ENCODE measurements around the gene ICA1L.

Gene ICA1L

DNA sequence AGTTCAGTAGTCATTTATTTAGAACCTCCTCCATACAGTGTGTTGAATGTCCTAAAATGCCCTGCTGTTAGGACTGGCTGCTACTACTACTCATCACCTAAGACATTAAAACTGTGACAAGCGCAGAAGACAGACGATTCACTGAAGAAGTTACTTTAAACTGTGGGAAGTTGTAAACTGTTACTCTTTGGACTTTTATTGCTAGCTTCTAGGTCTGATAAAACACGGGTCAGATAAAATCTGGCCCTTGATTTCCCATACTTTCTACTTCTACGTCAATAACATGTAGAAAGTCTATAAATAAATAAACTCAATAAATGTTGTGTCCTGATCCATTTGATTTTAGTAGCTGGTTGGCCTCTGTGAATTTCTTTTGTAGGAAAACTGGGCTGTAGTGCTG lies 113.4 kb downstream of the ICA1L start:
- Histone ChIP-seq H3K36me3 (ENCODE audit: insufficient read depth, low read length) (no peaks in the 10 kb centered on the region; the same call in none of the 2 replicates), H3K9ac (ENCODE audit: low read depth, low read length) (no peak overlapping the region), H3K4me1 (ENCODE audit: insufficient read depth, low read length) (no peaks in the 10 kb centered on the region), H3K9me3 (ENCODE audit: control insufficient read depth, insufficient read depth, low read length) (peaks cover 3% of the 10 kb centered on the region; the same call in 1 of the 2 replicates)

- Histone ChIP-seq H3K4me1 (ENCODE audit: insufficient read depth, low read length) (no peaks in the 10 kb centered on the region), H3K36me3 (ENCODE audit: insufficient read depth, low read length) (no peaks in the 10 kb centered on the region; the same call in none of the 2 replicates), H3K9ac (ENCODE audit: low read depth, low read length) (no peak overlapping the region), H3K9me3 (ENCODE audit: control insufficient read depth, insufficient read depth, low read length) (peaks cover 3% of the 10 kb centered on the region; the same call in 1 of the 2 replicates)
Measured at GRCh38 chr2:202757339-202757738, 114.2 kb downstream of the ICA1L start.

- H3K4me1 ChIP-seq (ENCODE audit: insufficient read depth, low read length): no peaks in the 10 kb centered on the region
- no peaks in the 10 kb centered on the region; the same call in none of the 2 replicates for H3K36me3 ChIP-seq (ENCODE audit: insufficient read depth, low read length)
- H3K9me3 ChIP-seq (ENCODE audit: control insufficient read depth, insufficient read depth, low read length): peaks cover 3% of the 10 kb centered on the region; the same call in 1 of the 2 replicates
- H3K9ac ChIP-seq (ENCODE audit: low read depth, low read length): no peak overlapping the region
Measured at GRCh38 chr2:202756598-202756997, 115.0 kb downstream of the ICA1L start.

DNA sequence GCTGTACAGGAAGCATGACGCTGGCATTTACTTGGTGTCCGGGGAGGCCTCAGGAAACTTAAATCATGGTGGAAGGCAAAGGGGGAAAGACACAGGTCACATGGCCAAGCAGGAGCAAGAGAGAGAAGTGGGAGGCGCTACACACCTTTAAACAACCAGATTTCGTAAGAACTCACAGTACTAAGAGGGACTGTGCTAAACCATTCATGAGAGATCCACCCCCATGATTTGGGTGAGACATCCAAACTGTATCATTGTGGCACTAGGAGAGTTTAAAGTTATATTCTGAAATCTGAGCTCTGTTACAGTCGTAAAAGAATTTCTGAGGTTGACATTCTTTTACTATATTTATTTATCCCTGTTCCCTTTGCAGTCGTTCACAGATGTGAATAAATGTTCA lies 116.6 kb downstream of the ICA1L start:
- Histone ChIP-seq H3K9me3 (ENCODE audit: control insufficient read depth, insufficient read depth, low read length) (peaks cover 3% of the 10 kb centered on the region; the same call in 1 of the 2 replicates), H3K36me3 (ENCODE audit: insufficient read depth, low read length) (no peaks in the 10 kb centered on the region; the same call in none of the 2 replicates), H3K4me1 (ENCODE audit: insufficient read depth, low read length) (no peaks in the 10 kb centered on the region), H3K9ac (ENCODE audit: low read depth, low read length) (no peak overlapping the region)

GRCh38 chr2:202752071-202752470 lies 119.5 kb downstream of the ICA1L start:
- Histone ChIP-seq H3K9ac (ENCODE audit: low read depth, low read length) (no peak overlapping the region), H3K36me3 (ENCODE audit: insufficient read depth, low read length) (no peaks in the 10 kb centered on the region), H3K4me1 (ENCODE audit: insufficient read depth, low read length) (no peaks in the 10 kb centered on the region), H3K9me3 (ENCODE audit: control insufficient read depth, insufficient read depth, low read length) (peaks cover 3% of the 10 kb centered on the region; the same call in 1 of the 2 replicates)

DNA sequence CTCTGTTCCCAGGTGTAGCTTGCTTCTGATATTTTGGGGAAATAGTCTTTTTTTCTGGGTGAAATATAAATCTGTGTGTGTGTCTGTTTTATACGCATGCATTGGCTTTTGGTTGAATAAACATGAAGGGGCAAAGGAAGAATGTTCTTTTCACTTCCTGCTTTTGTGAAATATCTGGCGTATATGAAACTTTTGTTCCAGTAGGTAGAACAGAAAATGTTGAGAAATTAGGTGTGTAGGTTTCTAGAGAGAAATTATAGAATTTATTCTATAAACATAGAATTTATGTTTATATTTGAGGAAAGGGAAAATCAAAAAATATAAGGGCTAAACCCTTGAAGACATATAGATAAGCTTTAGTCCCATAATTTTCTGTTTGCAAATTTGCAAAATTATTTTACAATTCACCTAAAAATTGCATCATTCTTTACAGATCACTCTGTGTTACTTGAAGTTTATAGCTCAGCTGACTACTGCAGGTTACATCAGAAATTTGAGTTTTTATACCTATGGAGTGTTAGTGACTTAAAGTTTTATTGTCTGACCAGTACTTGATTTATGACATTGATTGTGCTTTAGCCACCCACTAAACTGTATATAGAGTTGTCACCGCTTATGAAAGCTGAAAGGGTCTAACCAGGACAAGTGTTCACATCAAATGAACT lies 120.7 kb downstream of the ICA1L start:
- Histone ChIP-seq H3K4me1 (ENCODE audit: insufficient read depth, low read length) (no peaks in the 10 kb centered on the region), H3K9me3 (ENCODE audit: control insufficient read depth, insufficient read depth, low read length) (peaks cover 3% of the 10 kb centered on the region; the same call in 1 of the 2 replicates), H3K9ac (ENCODE audit: low read depth, low read length) (no peak overlapping the region), H3K36me3 (ENCODE audit: insufficient read depth, low read length) (no peaks in the 10 kb centered on the region)

DNA sequence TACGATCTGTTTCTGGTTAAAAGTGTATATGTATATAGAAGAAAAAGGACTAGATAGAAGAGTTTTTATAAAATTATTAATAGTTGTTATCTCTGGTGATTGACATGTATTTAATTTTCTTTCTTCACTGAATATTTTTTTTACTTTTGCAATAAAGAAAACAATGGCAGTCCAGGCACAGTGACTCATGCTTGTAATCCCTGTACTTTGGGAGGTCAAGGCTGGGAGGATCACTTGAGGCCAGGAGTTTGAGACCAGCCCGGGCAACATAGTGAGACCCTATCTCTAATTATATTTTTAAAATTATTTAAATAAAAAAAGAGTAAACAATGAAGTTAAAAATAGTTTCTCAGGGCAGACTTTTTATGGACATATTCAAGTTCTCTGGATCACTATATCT lies 122.1 kb downstream of the ICA1L start:
- Histone ChIP-seq H3K9me3 (ENCODE audit: control insufficient read depth, insufficient read depth, low read length) (peaks cover 3% of the 10 kb centered on the region; the same call in 1 of the 2 replicates), H3K36me3 (ENCODE audit: insufficient read depth, low read length) (no peaks in the 10 kb centered on the region), H3K9ac (ENCODE audit: low read depth, low read length) (no peak overlapping the region), H3K4me1 (ENCODE audit: insufficient read depth, low read length) (no peaks in the 10 kb centered on the region)

DNA sequence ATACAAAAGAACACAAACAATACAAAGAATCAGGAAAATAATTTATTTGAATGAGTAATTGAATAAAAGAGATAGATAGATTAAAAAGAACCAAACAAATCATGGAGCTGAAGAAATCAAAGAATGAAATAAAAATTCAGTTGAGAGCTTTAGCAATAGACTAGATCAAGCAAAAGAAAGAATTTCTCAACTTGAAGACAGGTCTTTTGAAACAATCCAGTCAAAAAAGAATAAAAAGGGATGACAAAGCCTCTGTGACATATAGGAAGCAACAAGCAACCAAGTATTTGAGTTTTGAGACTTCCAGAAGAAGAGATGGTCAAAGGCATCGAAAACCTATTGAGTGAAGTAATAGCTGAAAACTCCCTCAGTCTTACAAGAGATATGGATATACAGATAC lies 128.0 kb downstream of the ICA1L start:
- Histone ChIP-seq H3K36me3 (ENCODE audit: insufficient read depth, low read length) (no peaks in the 10 kb centered on the region), H3K9me3 (ENCODE audit: control insufficient read depth, insufficient read depth, low read length) (no peaks in the 10 kb centered on the region), H3K9ac (ENCODE audit: low read depth, low read length) (no peak overlapping the region), H3K4me1 (ENCODE audit: insufficient read depth, low read length) (no peaks in the 10 kb centered on the region)

GRCh38 chr2:202736826-202737225 lies 134.7 kb downstream of the ICA1L start:
- no peaks in the 10 kb centered on the region for H3K4me1 ChIP-seq (ENCODE audit: insufficient read depth, low read length)
- H3K36me3 ChIP-seq (ENCODE audit: insufficient read depth, low read length): no peaks in the 10 kb centered on the region; the same call in 1 of the 2 replicates
- H3K9me3 ChIP-seq (ENCODE audit: control insufficient read depth, insufficient read depth, low read length): peaks cover 5% of the 10 kb centered on the region; the same call in 1 of the 2 replicates
- H3K9ac ChIP-seq (ENCODE audit: low read depth, low read length): no peak overlapping the region

- no peaks in the 10 kb centered on the region for H3K36me3 ChIP-seq (ENCODE audit: insufficient read depth, low read length)
- no peaks in the 10 kb centered on the region for H3K4me1 ChIP-seq (ENCODE audit: insufficient read depth, low read length)
- H3K9ac ChIP-seq (ENCODE audit: low read depth, low read length): no peak overlapping the region
- H3K9me3 ChIP-seq (ENCODE audit: control insufficient read depth, insufficient read depth, low read length): no peaks in the 10 kb centered on the region
Measured at GRCh38 chr2:202726070-202726469, 145.5 kb downstream of the ICA1L start.

- Histone ChIP-seq H3K9me3 (ENCODE audit: control insufficient read depth, insufficient read depth, low read length) (no peaks in the 10 kb centered on the region), H3K36me3 (ENCODE audit: insufficient read depth, low read length) (no peaks in the 10 kb centered on the region), H3K4me1 (ENCODE audit: insufficient read depth, low read length) (no peaks in the 10 kb centered on the region), H3K9ac (ENCODE audit: low read depth, low read length) (no peak overlapping the region)
Measured at GRCh38 chr2:202723746-202724145, 147.8 kb downstream of the ICA1L start.
